D341Med (cell line): ENCODE results near the gene TCP1.
"Not testable (repeated sequence)": the region's sequence is repeated elsewhere in the genome, so short reads cannot be mapped to it uniquely, and the experiment has no call there.

Source experiments
- DNase-seq: peaks from one replicate; pipeline ENCODE4 v3.0.0; 2012; ENCODE audit warnings: low spot score

TCP1 gene

DNA sequence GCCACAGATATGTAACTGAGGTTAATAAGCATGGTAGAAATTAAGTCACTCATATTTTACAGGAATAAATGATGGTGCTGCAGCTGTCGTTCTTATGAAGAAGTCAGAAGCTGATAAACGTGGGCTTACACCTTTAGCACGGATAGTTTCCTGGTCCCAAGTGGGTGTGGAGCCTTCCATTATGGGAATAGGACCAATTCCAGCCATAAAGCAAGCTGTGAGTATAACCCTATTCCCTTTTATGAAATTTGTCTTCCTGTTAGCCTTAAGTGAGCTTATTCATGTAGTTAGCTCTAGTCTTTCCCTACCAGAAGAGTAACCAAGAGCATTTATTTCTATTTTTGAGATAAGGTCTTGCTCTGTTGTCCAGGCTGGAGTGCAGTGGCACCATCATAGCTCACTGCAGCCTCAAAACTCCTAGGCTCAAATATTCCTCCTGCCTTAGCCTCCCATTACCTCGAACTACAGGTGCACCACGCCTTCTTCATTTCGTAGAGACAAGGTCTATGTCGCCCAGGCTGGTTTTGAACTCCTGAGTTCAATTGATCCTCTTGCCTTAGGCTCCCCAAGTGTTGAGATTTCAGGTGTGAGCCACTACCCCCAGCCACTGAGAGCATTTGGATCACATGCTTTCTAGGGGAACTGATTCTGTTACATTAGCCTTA is 12.0 kb downstream of the TCP1 start:
- no peak for DNase-seq

DNA sequence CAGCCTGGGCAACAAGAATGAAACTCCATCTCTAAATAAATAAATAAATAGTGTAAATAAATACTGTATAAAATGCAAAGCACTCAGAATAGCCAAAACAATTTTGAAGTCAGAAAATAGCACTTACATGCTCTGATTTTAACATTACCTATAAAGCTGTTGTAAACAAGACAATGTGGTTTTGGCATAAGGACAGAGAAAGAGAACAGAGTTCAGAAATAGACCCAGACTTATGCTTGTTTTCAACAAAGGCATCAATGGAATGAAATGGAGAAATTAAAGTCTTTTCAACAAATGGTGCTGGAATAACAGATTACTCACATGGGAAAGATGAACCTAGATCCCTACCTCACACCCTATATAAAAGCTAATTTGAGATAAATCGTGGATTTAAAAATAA is 17.2 kb downstream of the TCP1 start:
- no peak for DNase-seq

DNA sequence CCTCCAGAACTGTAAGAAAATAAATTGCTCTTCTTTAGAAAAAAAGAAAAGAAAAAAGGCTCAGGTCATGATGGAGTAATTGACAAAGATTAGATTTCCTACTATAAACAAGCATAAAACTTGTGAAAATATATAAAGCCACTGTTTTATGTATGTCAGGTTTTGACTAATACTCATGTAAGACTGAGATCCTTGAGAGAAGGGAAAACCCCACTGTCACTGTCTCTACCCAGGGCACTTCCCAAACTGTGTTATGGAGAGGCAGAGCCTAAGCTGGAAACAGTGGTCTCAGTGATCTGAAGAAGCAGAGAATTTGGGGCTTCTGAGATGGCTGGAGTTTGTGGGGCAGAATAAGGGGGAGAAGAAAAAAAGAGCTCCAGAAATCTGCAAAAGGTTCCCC is 19.9 kb downstream of the TCP1 start:
- DNase-seq, result no peak

DNA sequence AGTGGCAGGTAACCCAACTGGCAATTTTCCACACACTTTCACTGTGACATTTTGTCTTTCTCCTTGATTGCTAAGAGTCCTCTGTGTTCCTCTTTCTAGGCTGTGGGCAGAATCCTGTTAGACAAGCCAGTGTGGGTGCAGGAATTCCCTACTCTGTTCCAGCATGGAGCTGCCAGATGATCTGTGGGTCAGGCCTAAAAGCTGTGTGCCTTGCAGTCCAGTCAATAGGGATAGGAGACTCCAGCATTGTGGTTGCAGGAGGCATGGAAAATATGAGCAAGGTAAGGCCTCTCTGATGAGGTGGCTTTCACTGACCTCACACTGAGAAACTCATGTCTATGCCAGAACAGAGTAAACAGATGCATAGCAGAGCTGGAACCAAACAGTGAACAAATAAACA is 22.5 kb downstream of the TCP1 start:
- DNase-seq, result no peak

DNA sequence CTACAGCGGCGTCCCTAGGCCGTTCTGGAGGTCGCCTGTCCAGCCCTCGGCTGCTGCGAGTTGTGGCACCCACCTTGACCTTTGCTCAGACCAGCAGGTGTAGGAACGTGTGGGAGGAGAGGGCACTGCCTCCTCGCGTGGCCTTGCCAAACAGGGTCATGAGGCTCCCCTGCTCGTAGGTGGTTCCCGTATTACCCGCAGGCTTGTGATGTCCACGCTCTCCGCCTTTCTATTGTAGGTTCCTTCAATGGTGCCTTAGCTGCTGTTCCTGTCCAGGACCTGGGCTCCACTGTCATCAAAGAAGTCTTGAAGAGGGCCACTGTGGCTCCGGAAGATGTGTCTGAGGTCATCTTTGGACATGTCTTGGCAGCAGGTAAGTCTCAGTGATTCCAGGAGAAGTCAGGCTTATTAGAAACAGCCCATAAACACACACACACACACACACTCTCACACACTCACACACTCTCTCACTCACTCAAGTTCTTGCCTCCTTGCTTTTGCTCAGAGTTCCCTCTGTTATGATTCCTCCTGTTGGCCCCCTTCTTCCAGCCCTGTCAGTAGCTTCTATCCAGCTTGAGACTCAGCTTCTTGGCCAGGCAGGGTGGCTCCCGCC is 26.6 kb downstream of the TCP1 start:
- DNase-seq, result no peak

DNA sequence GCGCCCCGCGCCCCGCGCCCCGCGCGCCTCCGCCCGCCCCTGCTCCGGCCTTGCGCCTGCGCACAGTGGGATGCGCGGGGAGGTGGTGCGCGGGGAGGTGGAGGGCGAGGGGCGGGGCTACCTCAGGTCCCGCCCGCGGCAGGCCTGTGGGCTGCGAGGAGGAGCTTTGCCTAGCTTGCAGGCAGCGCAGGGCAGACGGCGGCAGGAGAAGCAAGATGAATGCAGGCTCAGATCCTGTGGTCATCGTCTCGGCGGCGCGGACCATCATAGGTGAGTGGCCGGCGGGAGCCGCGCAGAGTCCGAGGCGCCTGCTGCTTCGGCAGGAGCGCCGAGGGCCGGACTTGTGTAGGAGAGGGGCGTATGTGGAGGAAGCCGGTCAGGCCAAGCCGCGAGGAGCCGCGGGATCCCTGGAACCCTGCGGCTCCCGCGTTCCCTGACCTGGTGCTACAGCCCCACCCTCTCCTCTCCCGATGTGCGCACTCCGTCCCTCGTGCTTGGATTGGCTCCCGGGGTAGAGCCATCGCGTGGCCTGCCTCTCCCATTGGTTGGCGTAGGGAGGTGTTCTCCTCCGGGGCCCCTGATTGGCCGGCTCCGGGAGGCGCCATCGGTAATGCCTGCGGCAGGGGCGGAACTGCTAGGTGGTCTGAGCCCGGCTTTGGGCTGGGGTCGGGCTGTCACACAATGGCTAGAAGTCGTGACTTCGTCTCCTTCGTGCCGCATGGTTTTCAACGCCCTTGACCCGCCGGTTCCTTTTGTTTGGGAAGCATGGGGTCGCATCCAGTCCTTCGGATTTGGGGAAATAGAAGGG is 27.3 kb downstream of the TCP1 start, which contains the start of gene ACAT2:
ACAT2 (plus strand) TSS at position 173 of the 808 bp plus-strand sequence; CDS start at position 216, 43 bp downstream.
- DNase-seq, result peak; percentile 99

DNA sequence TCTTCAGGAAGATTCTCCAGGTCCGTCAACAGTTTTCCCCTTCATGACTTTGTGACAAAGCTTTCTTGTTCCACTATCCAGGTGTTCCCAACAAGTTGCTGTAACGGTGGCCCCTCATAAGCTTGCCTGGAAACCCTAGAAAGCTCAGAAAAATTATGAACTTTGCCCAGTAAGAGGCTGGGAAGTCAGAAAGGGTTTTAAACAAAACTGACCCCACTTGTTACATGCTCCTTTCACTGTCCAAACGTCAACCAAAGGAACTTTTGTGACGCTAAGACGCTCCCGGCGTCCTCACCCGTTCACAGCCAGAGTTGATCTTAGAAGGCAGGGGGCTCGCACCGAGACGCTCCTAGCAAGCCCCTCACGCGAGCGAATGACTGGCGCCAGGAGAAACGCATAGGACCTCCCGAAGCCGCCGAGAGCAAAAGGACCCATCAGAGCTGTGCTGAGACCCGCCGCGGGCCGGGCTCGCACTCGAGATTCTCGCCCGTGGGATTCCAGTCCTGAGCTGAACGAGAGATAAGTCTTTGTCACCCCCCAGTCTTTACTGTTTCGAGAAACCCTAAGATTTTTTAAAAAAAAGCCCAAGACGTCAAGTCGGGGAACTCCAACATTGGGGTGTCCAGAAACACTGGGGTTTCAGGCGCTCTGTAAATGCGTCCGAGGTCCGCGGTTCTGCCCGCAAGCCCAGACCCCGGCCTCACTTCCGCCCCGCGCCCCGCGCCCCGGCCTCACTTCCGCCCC is 28.1 kb downstream of the TCP1 start:
- peak; percentile 42 for DNase-seq

DNA sequence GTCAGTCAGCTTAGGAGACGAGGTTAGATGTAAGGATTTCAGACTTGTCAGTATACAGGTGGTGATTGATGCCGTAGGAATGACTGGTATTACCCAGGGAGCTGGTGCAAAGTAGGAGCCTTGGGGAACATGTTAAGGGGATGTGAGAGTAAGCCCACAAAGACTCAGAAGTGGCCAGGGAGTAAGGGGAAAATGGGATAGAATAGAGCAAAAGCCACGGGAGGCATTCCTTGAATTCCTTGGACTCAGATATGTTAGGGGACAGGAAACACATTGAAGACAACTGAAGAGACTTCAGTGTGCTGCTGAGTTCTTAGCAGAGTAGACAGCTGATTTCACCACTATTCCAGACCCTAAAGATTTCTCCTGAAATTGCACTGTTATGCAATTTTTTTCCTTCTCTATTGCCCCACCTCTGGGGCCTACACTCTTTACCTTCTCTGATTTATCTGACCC is 28.8 kb downstream of the TCP1 start:
- DNase-seq, result no peak

DNA sequence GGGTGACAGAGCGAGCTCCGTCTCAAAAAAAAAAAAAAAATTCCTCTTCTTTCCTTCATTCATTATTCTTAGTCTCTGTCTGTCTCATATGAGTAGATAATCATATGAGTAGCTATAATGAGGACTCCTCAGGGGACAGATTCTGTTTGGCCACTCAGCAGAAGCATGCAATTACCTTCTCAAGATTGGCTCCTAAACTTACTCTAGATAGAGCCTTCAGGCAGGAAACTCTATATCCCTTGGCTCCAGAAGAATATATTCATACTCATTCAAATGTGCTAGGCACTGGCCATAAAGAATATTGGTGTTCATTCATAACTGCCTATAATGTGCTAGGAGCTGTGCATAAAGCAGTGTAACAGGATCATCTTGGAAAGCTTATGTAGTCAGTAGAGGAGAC is 29.8 kb downstream of the TCP1 start:
- no peak for DNase-seq

DNA sequence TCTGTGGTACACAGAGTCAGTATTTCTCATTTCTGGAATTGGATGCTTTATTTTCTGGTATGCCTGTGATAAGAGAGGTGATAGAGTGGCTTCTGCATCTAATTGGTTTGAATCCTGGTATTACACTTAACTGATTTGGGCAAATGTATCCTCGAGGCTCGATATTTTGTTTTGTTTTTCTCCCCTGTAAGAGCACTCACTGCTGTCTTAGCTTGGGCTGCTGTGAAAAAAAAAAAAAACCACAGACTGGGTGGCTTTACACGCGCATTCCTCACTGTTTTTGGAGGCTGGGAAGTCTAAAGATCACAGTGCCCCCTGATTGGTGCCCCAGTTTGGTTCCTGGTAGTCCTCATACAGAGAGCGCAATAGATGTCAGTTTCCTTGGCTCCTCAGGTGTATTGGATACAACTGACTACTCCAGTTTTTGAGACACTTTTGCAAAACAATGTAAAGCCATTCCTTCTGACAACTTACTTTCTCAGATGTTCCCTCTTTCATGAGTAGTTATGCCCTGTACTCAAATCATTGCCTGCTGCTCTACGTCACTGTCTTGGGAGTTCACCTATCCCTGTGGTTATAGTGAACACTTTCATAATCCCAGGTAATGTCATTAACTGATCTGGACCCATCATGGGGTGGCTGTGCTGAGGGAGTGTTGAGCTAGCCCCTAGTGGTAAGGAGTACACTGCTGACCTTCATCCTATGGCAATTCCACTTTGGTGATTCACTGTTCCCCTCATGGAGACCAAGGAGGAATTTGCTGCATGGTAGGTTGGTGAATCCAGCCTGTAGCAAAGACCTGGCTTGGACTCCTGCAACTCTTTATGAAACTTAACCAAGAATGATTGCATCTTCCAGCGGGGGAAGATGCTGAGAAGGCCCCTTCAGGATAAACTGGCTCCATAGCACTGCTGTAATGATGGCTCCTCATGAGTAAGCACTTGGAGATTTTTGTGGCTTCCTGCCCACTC is 31.1 kb downstream of the TCP1 start:
- DNase-seq, result no peak

DNA sequence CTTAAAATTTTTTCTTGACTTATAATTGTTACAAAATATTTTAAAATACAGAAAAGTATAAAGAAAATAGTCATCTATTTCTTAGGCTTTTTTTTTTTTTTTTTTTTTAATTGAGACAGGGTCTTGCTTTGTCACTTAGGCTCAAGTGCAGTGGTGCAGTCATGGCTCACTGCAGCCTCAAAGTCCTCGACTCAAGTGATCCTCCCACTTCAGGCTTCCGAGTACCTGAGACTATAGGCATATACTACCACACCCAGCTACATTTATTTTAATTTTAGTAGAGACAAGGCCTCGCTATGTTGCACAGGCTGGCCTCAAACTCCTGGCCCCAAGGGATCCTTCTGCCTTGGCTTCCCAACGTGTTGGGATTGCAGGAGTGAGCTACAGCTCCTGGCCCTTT is 32.9 kb downstream of the TCP1 start:
- DNase-seq, result no peak

DNA sequence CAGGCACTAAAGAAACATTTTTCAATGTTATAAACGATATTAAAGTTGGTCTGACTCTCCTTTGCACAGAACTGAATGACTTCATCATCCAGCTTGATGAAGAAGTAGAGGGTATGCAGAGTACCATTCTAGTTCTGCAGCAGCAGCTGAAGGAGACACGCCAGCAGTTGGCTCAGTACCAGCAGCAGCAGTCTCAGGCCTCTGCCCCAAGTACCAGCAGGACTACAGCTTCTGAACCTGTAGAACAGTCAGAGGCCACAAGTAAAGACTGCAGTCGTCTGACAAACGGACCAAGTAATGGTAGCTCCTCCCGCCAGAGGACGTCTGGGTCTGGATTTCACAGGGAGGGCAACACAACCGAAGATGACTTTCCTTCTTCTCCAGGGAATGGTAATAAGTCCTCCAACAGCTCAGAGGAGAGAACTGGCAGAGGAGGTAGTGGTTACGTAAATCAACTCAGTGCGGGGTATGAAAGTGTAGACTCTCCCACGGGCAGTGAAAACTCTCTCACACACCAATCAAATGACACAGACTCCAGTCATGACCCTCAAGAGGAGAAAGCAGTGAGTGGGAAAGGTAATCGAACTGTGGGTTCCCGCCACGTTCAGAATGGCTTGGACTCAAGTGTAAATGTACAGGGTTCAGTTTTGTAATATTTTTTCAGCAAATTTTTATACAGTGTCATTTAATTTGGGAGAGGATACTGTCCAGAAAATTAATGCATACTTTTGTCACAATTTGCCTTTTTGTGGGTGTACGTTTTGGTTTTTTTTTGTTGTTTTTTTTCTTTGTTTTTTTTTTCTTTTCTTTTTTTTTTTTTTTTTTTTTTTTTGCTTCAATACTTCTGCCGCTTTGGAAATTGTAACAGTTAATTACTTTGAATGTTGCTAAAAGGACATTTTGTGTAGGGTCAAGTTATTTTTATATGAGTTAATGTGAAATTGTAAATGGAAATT is 34.2 kb downstream of the TCP1 start:
- no peak for DNase-seq

DNA sequence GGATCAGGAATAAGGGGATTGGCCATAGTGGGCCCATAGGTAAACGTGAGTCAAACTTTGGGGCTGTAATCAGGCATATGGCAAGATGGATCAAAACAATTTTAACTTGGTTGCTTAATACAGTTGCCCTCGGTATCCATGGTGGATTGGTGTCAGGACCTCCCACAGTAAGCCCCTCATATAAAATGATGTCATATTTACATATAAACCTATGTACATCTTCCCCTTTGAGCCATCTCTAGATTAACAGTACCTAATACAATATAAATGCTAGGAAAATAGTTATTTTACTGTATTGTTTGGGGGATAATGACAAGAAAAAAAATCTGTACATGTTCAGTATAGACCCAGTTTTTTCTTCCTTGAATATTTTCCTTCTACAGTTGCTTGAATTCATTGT is 35.0 kb downstream of the TCP1 start:
- no peak for DNase-seq

DNA sequence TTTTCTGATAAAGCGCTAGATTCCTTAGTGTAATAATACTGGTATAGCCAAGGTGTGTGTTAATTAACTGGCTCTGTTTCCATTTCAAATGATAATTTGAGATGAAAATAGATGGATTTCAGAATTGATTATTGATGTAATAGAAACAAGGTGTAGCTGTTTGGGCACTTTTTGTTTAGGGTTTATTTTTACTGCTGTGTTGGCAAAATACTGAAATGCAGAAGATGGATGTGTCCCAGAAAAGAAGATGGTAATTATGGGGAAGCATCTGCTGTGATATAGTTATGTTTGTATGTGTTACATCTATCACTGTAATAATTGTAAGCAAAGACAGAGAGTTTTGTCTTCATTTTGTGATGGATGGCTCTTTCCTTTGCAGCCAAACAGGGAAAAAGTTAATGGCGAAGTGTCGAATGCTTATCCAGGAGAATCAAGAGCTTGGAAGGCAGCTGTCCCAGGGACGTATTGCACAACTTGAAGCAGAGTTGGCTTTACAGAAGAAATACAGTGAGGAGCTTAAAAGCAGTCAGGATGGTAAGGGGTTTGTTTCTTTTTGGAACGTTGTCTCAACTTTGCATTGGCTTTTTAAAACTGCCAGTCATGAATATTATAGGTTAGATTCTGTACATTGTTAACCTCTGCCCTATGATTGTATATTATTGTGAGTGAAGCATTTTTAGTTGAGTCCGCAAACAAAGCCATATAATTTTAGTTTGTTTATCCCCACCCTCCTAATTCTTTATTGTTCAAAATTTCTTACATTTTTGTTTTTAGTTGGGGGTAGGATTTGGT is 36.1 kb downstream of the TCP1 start:
- DNase-seq, result no peak

DNA sequence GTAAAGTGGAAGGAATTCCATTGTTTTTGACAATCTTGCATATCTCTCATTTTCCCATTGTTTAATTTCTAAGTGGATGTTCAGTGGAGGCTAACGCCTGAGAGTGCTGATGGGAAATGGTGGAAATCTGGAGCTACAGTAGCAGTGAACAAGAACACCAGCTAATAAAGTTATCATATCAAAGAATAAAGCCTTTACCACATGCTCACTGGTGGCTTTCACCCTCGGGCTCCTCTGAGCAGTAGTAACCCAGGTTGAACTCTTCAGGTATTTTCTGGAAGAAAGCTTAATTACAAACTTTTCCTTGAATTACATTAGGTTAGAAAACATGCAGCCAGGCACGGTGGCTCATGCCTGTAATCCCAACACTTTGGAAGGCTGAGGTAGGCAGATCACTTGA is 38.0 kb downstream of the TCP1 start:
- DNase-seq, result no peak

DNA sequence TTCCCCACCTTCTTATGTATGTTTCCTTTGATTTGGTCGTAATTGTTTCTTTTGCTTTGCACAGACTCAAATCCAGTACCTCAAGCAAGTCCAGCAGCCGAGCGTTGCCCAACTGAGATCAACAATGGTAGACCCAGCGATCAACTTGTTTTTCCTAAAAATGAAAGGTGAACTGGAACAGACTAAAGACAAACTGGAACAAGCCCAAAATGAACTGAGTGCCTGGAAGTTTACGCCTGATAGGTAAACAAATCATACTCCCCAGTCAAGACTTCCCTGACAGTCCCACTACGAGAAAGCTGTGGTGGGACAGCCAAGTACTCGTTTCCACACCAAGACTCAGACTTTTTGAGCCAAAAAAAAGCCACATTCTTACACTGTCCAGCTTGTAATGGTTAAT is 41.3 kb downstream of the TCP1 start:
- DNase-seq, result not testable (repeated sequence)

DNA sequence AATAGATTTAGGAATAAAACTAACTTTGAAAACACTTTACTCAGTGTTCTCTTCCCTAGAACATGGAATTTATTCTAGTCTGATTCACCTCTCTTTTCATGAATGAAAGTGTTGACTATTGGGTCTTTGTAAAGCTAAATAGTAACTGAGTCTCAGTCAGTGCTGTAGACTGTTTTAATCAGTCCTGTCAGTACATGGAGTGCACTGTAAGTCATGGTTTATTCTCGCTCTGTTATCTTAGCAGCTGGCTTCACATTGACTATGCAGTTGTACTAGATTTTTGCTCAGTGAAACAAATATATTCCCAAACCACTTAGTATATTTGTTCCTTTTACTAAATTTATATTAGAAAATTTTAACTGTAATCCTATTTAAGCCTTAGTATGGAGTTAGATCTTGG is 42.6 kb downstream of the TCP1 start:
- no peak for DNase-seq

DNA sequence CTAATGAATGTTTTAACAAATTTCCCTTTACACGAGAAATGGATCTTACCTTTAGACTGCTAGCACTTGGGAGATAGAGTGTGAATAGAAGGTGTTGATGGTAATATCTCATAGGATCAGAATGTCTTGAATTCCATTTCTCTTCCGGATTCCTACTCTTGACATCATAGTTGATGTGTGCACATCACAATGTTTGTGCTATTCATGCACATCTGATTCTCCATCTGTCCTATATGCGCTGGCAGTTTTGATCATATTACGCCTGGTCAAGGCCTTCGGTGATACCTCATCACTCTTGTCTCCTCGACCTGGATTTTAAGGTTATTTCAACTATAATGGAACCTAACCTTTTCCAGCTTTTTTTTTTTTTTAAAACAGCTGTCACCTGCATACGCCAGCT is 44.3 kb downstream of the TCP1 start:
- no peak for DNase-seq

DNA sequence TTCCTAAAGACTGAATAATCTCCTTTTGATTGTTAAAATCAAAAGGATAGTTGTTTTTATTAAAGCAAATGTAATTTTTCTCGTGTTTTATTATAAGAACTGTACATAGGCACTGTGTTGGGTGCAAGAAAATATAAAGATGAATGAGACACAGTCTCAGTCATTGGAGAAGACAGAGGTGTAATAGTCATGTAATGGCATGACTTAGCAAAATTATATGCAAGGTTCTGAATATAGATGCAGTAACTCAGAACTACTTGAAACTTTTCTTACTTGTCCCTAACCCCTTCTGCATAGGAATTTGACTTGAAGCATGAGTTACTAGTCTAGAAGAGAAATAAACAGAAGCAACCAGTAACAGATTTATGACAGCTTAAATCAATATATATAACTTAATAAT is 47.2 kb downstream of the TCP1 start:
- DNase-seq, result no peak
